A549 (cell line): ENCODE data around the gene PNP. TPM values are rescaled to one million over a fixed set of nuclear protein-coding genes. Genes with fewer than 3 reads are reported as not detected.

Experiments
- ATAC-seq, 2 experiments: fragments of 200-7000 bp in 1 of 2; fragments of >200 bp in 1 of 2; cut with Nextera tagmentation in 1 of 2; cut with Tn5 transposase in 1 of 2; 3 replicates each; pipeline versions ENCODE4 v1.8.0 to v1.9.1; 2018 to 2020; ENCODE audit warnings: mild to moderate bottlenecking in 1 of 2, moderate library complexity in 1 of 2
- CTCF ChIA-PET: fragments of 300-600 bp; sonication (Branson Sonifier 250); formaldehyde crosslinking; extraction: SDS; loops from one replicate; lab custom pipeline; 2021; ENCODE audit warnings: antibody characterized with exemption, inconsistent platforms; lab: Yijun Ruan, JAX
- POLR2A ChIA-PET: fragments of 350-600 bp; formaldehyde crosslinking; extraction: SDS; loops from one replicate; lab custom pipeline; 2021; ENCODE audit warnings: antibody characterized with exemption, inconsistent platforms; lab: Yijun Ruan, JAX
- DNase-seq, 2 experiments: peaks; one replicate each; pipeline versions ENCODE4 v3.0.0 to v3.0.0-alpha.2; 2011 to 2016; ENCODE audit warnings: low read depth in 1 of 2, low spot score in 1 of 2
- FAIRE-seq: peaks from 2 replicates; lab custom pipeline; 2011; peaks lifted over from hg19 to GRCh38; lab: Jason Lieb, UNC
- H3K27ac ChIP-seq, 2 experiments: fragments of >200 bp; sonication (Bioruptor Twin); formaldehyde crosslinking; 3 replicates each; pipeline ENCODE4 v1.5.1; 2016 to 2017
- H3K4me1 ChIP-seq: fragments of >200 bp; sonication (Bioruptor Twin); formaldehyde crosslinking; 3 replicates; pipeline ENCODE4 v1.6.1; 2016
- H3K4me2 ChIP-seq: fragments of >200 bp; sonication (Bioruptor Twin); formaldehyde crosslinking; 3 replicates; pipeline ENCODE4 v1.6.1; 2016
- H3K4me3 ChIP-seq: fragments of >200 bp; sonication (Bioruptor Twin); formaldehyde crosslinking; 3 replicates; pipeline ENCODE4 v1.5.1; 2016
- H3K9me3 ChIP-seq: fragments of >200 bp; sonication (Bioruptor Twin); formaldehyde crosslinking; 3 replicates; pipeline ENCODE4 v1.6.1; 2016
- BHLHE40 ChIP-seq: IDR thresholded peaks from 2 replicates; pipeline ENCODE4 v1.6.1; 2012; ENCODE audit warnings: low read depth, low read length, inconsistent platforms
- CEBPB ChIP-seq, 2 experiments: fragments of >200 bp in 1 of 2; sonication (Bioruptor Twin) in 1 of 2; formaldehyde crosslinking in 1 of 2; IDR thresholded peaks; 2 replicates each; pipeline ENCODE4 v1.6.1; 2012 to 2016
- CTCF ChIP-seq: fragments of >200 bp; sonication (Bioruptor Twin); formaldehyde crosslinking; IDR thresholded peaks from 3 replicates; pipeline ENCODE4 v1.5.1; 2016
- EHMT2 ChIP-seq: fragments of 200-600 bp; sonication (generic); IDR thresholded peaks from 2 replicates; pipeline ENCODE4 v1.6.1; 2016; ENCODE audit warnings: antibody characterized with exemption, low read depth, mild to moderate bottlenecking, moderate library complexity
- EP300 ChIP-seq, 2 experiments: fragments of >200 bp; sonication (Bioruptor Twin); formaldehyde crosslinking; IDR thresholded peaks; 2 replicates in 1 of 2; 3 replicates in 1 of 2; pipeline ENCODE4 v1.6.1; 2016 to 2017
- ESRRA ChIP-seq: fragments of 150-350 bp; IDR thresholded peaks from 2 replicates; pipeline ENCODE4 v1.6.1; 2014; ENCODE audit warnings: mild to moderate bottlenecking, low read length, borderline replicate concordance
- FOSB ChIP-seq: fragments of 250-450 bp; sonication (Bioruptor Pico); IDR thresholded peaks from 2 replicates; pipeline ENCODE4 v1.5.0; 2020; ENCODE audit warnings: mild to moderate bottlenecking, moderate library complexity
- HEYL ChIP-seq: fragments of 250-450 bp; sonication (Bioruptor Pico); IDR thresholded peaks from 2 replicates; pipeline ENCODE4 v1.8.0; 2021; ENCODE audit warnings: mild to moderate bottlenecking, moderate library complexity
- HMGXB4 ChIP-seq: fragments of 250-450 bp; sonication (Bioruptor Pico); IDR thresholded peaks from 2 replicates; pipeline ENCODE4 v1.5.0; 2021; ENCODE audit warnings: mild to moderate bottlenecking, moderate library complexity, borderline replicate concordance
- HOXB13 ChIP-seq: fragments of 250-450 bp; sonication (Bioruptor Pico); IDR thresholded peaks from 2 replicates; pipeline ENCODE4 v1.5.0; 2020; ENCODE audit warnings: low read depth, mild to moderate bottlenecking, moderate library complexity
- HOXB5 ChIP-seq: fragments of 250-450 bp; sonication (Bioruptor Pico); IDR thresholded peaks from 2 replicates; pipeline ENCODE4 v1.5.0; 2020; ENCODE audit warnings: mild to moderate bottlenecking, moderate library complexity
- JUNB ChIP-seq: fragments of >200 bp; sonication (Bioruptor Twin); formaldehyde crosslinking; IDR thresholded peaks from 2 replicates; pipeline ENCODE4 v1.6.1; 2016
- MAFK ChIP-seq: fragments of 450-650 bp; IDR thresholded peaks from 2 replicates; pipeline ENCODE4 v1.6.1; 2014; ENCODE audit not compliant: partially characterized antibody
- PBX3 ChIP-seq: IDR thresholded peaks from 2 replicates; pipeline ENCODE4 v1.6.1; 2012
- REST ChIP-seq: fragments of 200-600 bp; sonication (generic); IDR thresholded peaks from 2 replicates; pipeline ENCODE4 v1.6.1; 2016; ENCODE audit warnings: antibody characterized with exemption, mild to moderate bottlenecking, moderate library complexity
- RNF2 ChIP-seq: fragments of 200-600 bp; sonication (generic); IDR thresholded peaks from 2 replicates; pipeline ENCODE4 v1.6.1; 2016; ENCODE audit warnings: low read depth, mild to moderate bottlenecking, antibody characterized with exemption, moderate library complexity, borderline replicate concordance
- SMC3 ChIP-seq: fragments of >200 bp; sonication (Bioruptor Twin); formaldehyde crosslinking; IDR thresholded peaks from 3 replicates; pipeline ENCODE4 v1.6.1; 2018; ENCODE audit warnings: inconsistent platforms
- USF2 ChIP-seq: fragments of 450-650 bp; IDR thresholded peaks from 2 replicates; pipeline ENCODE4 v1.6.1; 2014; ENCODE audit warnings: antibody characterized with exemption
- ZSCAN20 ChIP-seq: fragments of 250-450 bp; sonication (Bioruptor Pico); IDR thresholded peaks from 2 replicates; pipeline ENCODE4 v1.8.0; 2022; ENCODE audit warnings: mild to moderate bottlenecking, moderate library complexity
- WGBS: methylation state at CpG from one replicate; pipeline ENCODE4 v1.1.6; 2017; ENCODE audit errors: missing lambda C conversion rate; 5-methylcytosine and 5-hydroxymethylcytosine counted together
- polyA plus RNA-seq, 4 experiments: library from polyadenylated mRNA; depleted of rRNA in 3 of 4; stranded (reverse); fragments of >200 nt; fragmentation: RNase III in 1 of 4; extraction: RNeasy Plus Mini Kit Qiagen cat#74134 plus additional on column Dnase treatment in 1 of 4; gene quantifications; 2 replicates in 3 of 4; 3 replicates in 1 of 4; pipeline ENCODE4 v1.2.3, GENCODE V29; 2011 to 2017

Gene PNP
- polyA plus RNA-seq, 2 of the 4 experiments (the other 2 are of a cell fraction) = 95.9 to 111 TPM

- TF ChIP-seq USF2 (no peak), CEBPB (IDR thresholded peaks at IDR 0.05) (no peak)
- TF ChIP-seq, all 56 proteins: peak for 0
Observed at GRCh38 chr14:20489093-20489994, 20.1 kb downstream of the PNP start (continued).

- H3K9me3 ChIP-seq = no peaks in the 10 kb centered on the region
- no peak for TF ChIP-seq EP300 (IDR thresholded peaks at IDR 0.05)
- ATAC-seq = no peak
- no peak overlapping the region for H3K4me2 ChIP-seq
- no peak for FAIRE-seq
- ChIA-PET CTCF (interaction anchor here (1.8 kb wide), 1 partner anchor 75 kb away, joined by 4 read pairs; no protein-coding TSS in a partner anchor), POLR2A (interaction anchor here (1.1 kb wide), 1 partner anchor 21 kb away, joined by 3 read pairs; no protein-coding TSS in a partner anchor)
- 59% methylated on average over 6 of the region's 6 CpGs for WGBS
- H3K4me1 ChIP-seq = no peaks in the 10 kb centered on the region
- no peak overlapping the region for H3K4me3 ChIP-seq
- no peak for DNase-seq
- no peak overlapping the region for H3K27ac ChIP-seq
Observed at GRCh38 chr14:20490563-20490962, 21.4 kb downstream of the PNP start.

GRCh38 chr14:20492486-20492885 is 23.3 kb downstream of the PNP start:
- 80% methylated on average over 4 of the region's 4 CpGs for WGBS
- Histone ChIP-seq H3K9me3 (no peaks in the 10 kb centered on the region), H3K4me1 (no peaks in the 10 kb centered on the region), H3K27ac (no peak overlapping the region), H3K4me2 (no peak overlapping the region), H3K4me3 (no peak overlapping the region)
- ChIA-PET CTCF (interaction anchor here (1.0 kb wide), 1 partner anchor 169 kb away, joined by 3 read pairs; no protein-coding TSS in a partner anchor), POLR2A (no interaction called here)
- no peak for DNase-seq
- ATAC-seq = no peak
- TF ChIP-seq ZSCAN20 (CRISPR knock-in tag) = no peak
- TF ChIP-seq SMC3 = no peak
- TF ChIP-seq, all 56 proteins: peak for 0
- FAIRE-seq = no peak

- Histone ChIP-seq H3K4me3 (no peak overlapping the region), H3K27ac (no peak overlapping the region), H3K4me2 (no peak overlapping the region), H3K9me3 (no peaks in the 10 kb centered on the region), H3K4me1 (no peaks in the 10 kb centered on the region)
- ATAC-seq (no peak; a peak in 1 of 6 replicates), DNase-seq (no peak), FAIRE-seq (no peak)
- ChIA-PET CTCF (interaction anchor here (0.8 to 0.9 kb wide), 2 partner anchors 19 to 430 kb away, joined by 3 to 4 read pairs; no protein-coding TSS in a partner anchor), POLR2A (interaction anchor here (0.9 kb wide), 1 partner anchor 24 kb away, joined by 3 read pairs; the partner anchor contains the start of gene PNP)
- 91% methylated on average over 2 of the region's 2 CpGs for WGBS
- TF ChIP-seq ESRRA = no peak
- TF ChIP-seq BHLHE40 = no peak
- TF ChIP-seq FOSB (CRISPR knock-in tag) = no peak
- TF ChIP-seq HOXB5 (CRISPR knock-in tag) = no peak
- no peak for TF ChIP-seq HEYL (CRISPR knock-in tag)
- no peak for TF ChIP-seq EHMT2
- TF ChIP-seq REST = no peak
- no peak for TF ChIP-seq HMGXB4
- no peak for TF ChIP-seq JUNB
- no peak for TF ChIP-seq PBX3
- TF ChIP-seq MAFK = no peak
- TF ChIP-seq RNF2 = no peak
- no peak for TF ChIP-seq HOXB13
- TF ChIP-seq CTCF = no peak
Observed at GRCh38 chr14:20493634-20494033, 24.4 kb downstream of the PNP start.
